Cardiac muscle cell (in vitro differentiated cells and primary cell): Measurements from ENCODE around the gene TENM3. TPM values are rescaled to one million over a fixed set of nuclear protein-coding genes. Genes with fewer than 3 reads are reported as not detected.

Experiments
- DNase-seq, 2 donors: peaks; one replicate each; pipeline versions ENCODE4 v3.0.0 to v3.0.0-alpha.2; 2010 to 2017; ENCODE audit warnings: low read depth in 1 of 2, low spot score in 1 of 2
- H3K27ac ChIP-seq: fragments of 200-600 bp; sonication (generic); 2 replicates; pipeline ENCODE4 v1.5.1; 2016
- H3K27me3 ChIP-seq: fragments of 200-600 bp; sonication (generic); 2 replicates; pipeline ENCODE4 v1.6.0; 2016; ENCODE audit warnings: control low read depth
- H3K36me3 ChIP-seq: fragments of 200-600 bp; sonication (generic); 2 replicates; pipeline ENCODE4 v1.5.1; 2016; ENCODE audit warnings: control low read depth
- H3K4me1 ChIP-seq: fragments of 200-600 bp; sonication (generic); 2 replicates; pipeline ENCODE4 v1.8.1; 2017; ENCODE audit warnings: low read depth, mild to moderate bottlenecking, mixed run types
- H3K4me3 ChIP-seq: fragments of 200-600 bp; sonication (generic); 2 replicates; pipeline ENCODE4 v1.5.1; 2016; ENCODE audit warnings: mild to moderate bottlenecking
- H3K9me3 ChIP-seq: fragments of 200-600 bp; sonication (generic); 2 replicates; pipeline ENCODE4 v1.5.1; 2017; ENCODE audit warnings: low read depth, mild to moderate bottlenecking, control low read depth
- CTCF ChIP-seq: IDR thresholded peaks from 2 replicates; pipeline ENCODE4 v1.5.1; 2012; ENCODE audit warnings: low read depth, mild to moderate bottlenecking, low read length
- polyA plus RNA-seq: library from polyadenylated mRNA; unstranded; fragments of >200 nt; fragmentation: Nextera tagmentation; extraction: Ambion mirVana; gene quantifications from 2 replicates; pipeline ENCODE4 v1.2.1, GENCODE V29; 2016
- total RNA-seq: library from RNA; depleted of rRNA; stranded (reverse); fragments of >200 nt; gene quantifications from 2 replicates; pipeline ENCODE4 v1.2.3, GENCODE V29; 2016

TENM3 gene
- total and polyA plus RNA-seq, 2 experiments from 2014 or later = 12.5 to 24.8 TPM

- no peak for TF ChIP-seq CTCF
Observed at GRCh38 chr4:182325848-182326255, 82.7 kb downstream of the TENM3 start.

GRCh38 chr4:182328505-182328904 lies 85.3 kb downstream of the TENM3 start:
- Histone ChIP-seq H3K27me3 (no peaks in the 10 kb centered on the region), H3K27ac (no peak overlapping the region), H3K9me3 (no peaks in the 10 kb centered on the region), H3K4me3 (no peak overlapping the region), H3K36me3 (no peaks in the 10 kb centered on the region), H3K4me1 (peaks cover 11% of the 10 kb centered on the region)
- TF ChIP-seq CTCF = no peak
- no peak for DNase-seq

More at GRCh38 chr4:182325848-182326255, 82.7 kb downstream of the TENM3 start:
- Histone ChIP-seq H3K27ac (peak overlapping the region; percentile 49), H3K27me3 (no peaks in the 10 kb centered on the region), H3K4me1 (peaks cover 11% of the 10 kb centered on the region), H3K36me3 (no peaks in the 10 kb centered on the region), H3K9me3 (no peaks in the 10 kb centered on the region), H3K4me3 (no peak overlapping the region)
- peak; percentile 30 to 83 for DNase-seq

- no peaks in the 10 kb centered on the region for H3K9me3 ChIP-seq
- H3K27ac ChIP-seq = no peak overlapping the region
- no peaks in the 10 kb centered on the region for H3K36me3 ChIP-seq
- TF ChIP-seq CTCF = no peak
- no peaks in the 10 kb centered on the region for H3K4me1 ChIP-seq
- H3K4me3 ChIP-seq = no peak overlapping the region
- DNase-seq = no peak
- H3K27me3 ChIP-seq = no peaks in the 10 kb centered on the region
Observed at GRCh38 chr4:182337366-182337765, 94.2 kb downstream of the TENM3 start.

- H3K9me3 ChIP-seq = no peaks in the 10 kb centered on the region
- H3K36me3 ChIP-seq = no peaks in the 10 kb centered on the region
- H3K4me3 ChIP-seq = no peak overlapping the region
- H3K27ac ChIP-seq = no peak overlapping the region
- peak in 1 of 2 donors; percentile 68 for DNase-seq
- TF ChIP-seq CTCF = no peak
- no peaks in the 10 kb centered on the region for H3K27me3 ChIP-seq
- H3K4me1 ChIP-seq = no peaks in the 10 kb centered on the region
Observed at GRCh38 chr4:182338063-182338462, 94.9 kb downstream of the TENM3 start.

- H3K27me3 ChIP-seq = no peaks in the 10 kb centered on the region
- no peak for TF ChIP-seq CTCF
- H3K9me3 ChIP-seq = no peaks in the 10 kb centered on the region
- no peak overlapping the region for H3K27ac ChIP-seq
- H3K36me3 ChIP-seq = no peaks in the 10 kb centered on the region
- no peak for DNase-seq
- no peaks in the 10 kb centered on the region for H3K4me1 ChIP-seq
- H3K4me3 ChIP-seq = no peak overlapping the region
Observed at GRCh38 chr4:182338746-182339145, 95.5 kb downstream of the TENM3 start.

- Histone ChIP-seq H3K36me3 (no peaks in the 10 kb centered on the region), H3K27me3 (peaks cover 2% of the 10 kb centered on the region), H3K4me1 (no peaks in the 10 kb centered on the region), H3K9me3 (no peaks in the 10 kb centered on the region), H3K4me3 (no peak overlapping the region), H3K27ac (no peak overlapping the region)
- no peak for DNase-seq
- TF ChIP-seq CTCF = no peak
Observed at GRCh38 chr4:182339221-182339641, 96.0 kb downstream of the TENM3 start.
